HL-60/S4 (cell line): ENCODE measurements around the gene SETD7.

Experiments used
- in situ Hi-C: fragments of 300-500 bp; cut with MboI; formaldehyde crosslinking; loops from 2 replicates; pipeline ENCODE4 v1.14.3; 2022; ENCODE audit warnings: low sequenced_read_pairs

Gene SETD7

GRCh38 chr4:139556071-139556723, at the start of gene SETD7:
Gene SETD7 (minus strand): TSS chr4:139556219. CDS start chr4:139556137, 82 bp downstream.
- in situ Hi-C loops: no loop called here

GRCh38 chr4:139605516-139605915, 49.5 kb upstream of the SETD7 start:
- in situ Hi-C loops: no loop called here

GRCh38 chr4:139603576-139604410, 47.8 kb upstream of the SETD7 start:
- in situ Hi-C loops: no loop called here

- in situ Hi-C loops: no loop called here
Measured at GRCh38 chr4:139602776-139603360, 46.8 kb upstream of the SETD7 start.

GRCh38 chr4:139600662-139601061, 44.6 kb upstream of the SETD7 start:
- in situ Hi-C loops: no loop called here

GRCh38 chr4:139599594-139600374, 43.8 kb upstream of the SETD7 start:
- in situ Hi-C loops: no loop called here

- in situ Hi-C loops: no loop called here
Measured at GRCh38 chr4:139599076-139599475, 43.1 kb upstream of the SETD7 start.

- in situ Hi-C loops: no loop called here
Measured at GRCh38 chr4:139596684-139597279, 40.8 kb upstream of the SETD7 start.

GRCh38 chr4:139596034-139596683, 40.1 kb upstream of the SETD7 start:
- in situ Hi-C loops: no loop called here

- in situ Hi-C loops: no loop called here
Measured at GRCh38 chr4:139594591-139595185, 38.7 kb upstream of the SETD7 start.

- in situ Hi-C loops: no loop called here
Measured at GRCh38 chr4:139593091-139593564, 37.1 kb upstream of the SETD7 start.

- in situ Hi-C loops: no loop called here
Measured at GRCh38 chr4:139589336-139590018, 33.5 kb upstream of the SETD7 start.

GRCh38 chr4:139587446-139587845, 31.4 kb upstream of the SETD7 start:
- in situ Hi-C loops: no loop called here

GRCh38 chr4:139585473-139585872, 29.5 kb upstream of the SETD7 start:
- in situ Hi-C loops: no loop called here

- in situ Hi-C loops: no loop called here
Measured at GRCh38 chr4:139584784-139585183, 28.8 kb upstream of the SETD7 start.

- in situ Hi-C loops: no loop called here
Measured at GRCh38 chr4:139584013-139584412, 28.0 kb upstream of the SETD7 start.

- in situ Hi-C loops: no loop called here
Measured at GRCh38 chr4:139582044-139582443, 26.0 kb upstream of the SETD7 start.

- in situ Hi-C loops: no loop called here
Measured at GRCh38 chr4:139581096-139581495, 25.1 kb upstream of the SETD7 start.

- in situ Hi-C loops: no loop called here
Measured at GRCh38 chr4:139576219-139576618, 20.2 kb upstream of the SETD7 start.
